ENCODE data around the gene B3GNT4.
A peak's percentile ranks its signal among the peaks of the same experiment; 100 is the strongest.

Gene B3GNT4

DNA sequence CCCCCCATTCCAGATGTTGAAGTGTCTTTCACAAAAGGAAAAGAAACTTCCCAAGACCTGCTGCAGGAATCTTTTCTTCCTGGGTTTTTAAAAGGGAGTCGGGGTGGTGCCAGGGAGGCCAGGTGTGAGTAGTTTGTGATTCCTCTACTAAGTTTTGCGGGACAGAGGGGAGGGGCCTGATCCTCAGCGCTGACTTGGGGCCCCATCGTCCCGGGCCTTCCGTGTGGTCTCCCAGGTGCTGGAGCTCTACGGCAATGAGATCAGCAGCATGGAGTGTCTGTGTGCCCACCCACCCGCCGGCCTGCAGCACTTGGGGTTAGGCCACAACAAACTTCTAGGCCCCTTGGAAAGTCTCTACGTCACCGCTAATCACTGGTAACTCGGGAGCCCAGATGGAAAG is 16.0 kb upstream of the B3GNT4 start:
- H3K9me3 ChIP-seq (ENCODE audit: control insufficient read depth in 2 of 2, low read length in 2 of 2), result no peaks in the 10 kb centered on the region
- no peaks in the 10 kb centered on the region for H3K36me3 ChIP-seq (ENCODE audit: control insufficient read depth in 2 of 2, insufficient read depth in 2 of 2, low read length in 2 of 2)
- H3K9ac ChIP-seq (ENCODE audit: low read depth in 1 of 2, low read length in 2 of 2), result no peak overlapping the region
- no peaks in the 10 kb centered on the region for H3K27me3 ChIP-seq (ENCODE audit: control insufficient read depth in 2 of 2, insufficient read depth in 2 of 2, low read length in 2 of 2)
- peaks cover 2 to 4% of the 10 kb centered on the region in 2 donors for H3K4me1 ChIP-seq (ENCODE audit: control insufficient read depth in 2 of 2, insufficient read depth in 2 of 2, low read length in 2 of 2)
- no peak overlapping the region for H3K27ac ChIP-seq (ENCODE audit: low read depth in 2 of 2, low read length in 2 of 2)
- H3K4me3 ChIP-seq (ENCODE audit: low read length in 2 of 2), result no peak overlapping the region

DNA sequence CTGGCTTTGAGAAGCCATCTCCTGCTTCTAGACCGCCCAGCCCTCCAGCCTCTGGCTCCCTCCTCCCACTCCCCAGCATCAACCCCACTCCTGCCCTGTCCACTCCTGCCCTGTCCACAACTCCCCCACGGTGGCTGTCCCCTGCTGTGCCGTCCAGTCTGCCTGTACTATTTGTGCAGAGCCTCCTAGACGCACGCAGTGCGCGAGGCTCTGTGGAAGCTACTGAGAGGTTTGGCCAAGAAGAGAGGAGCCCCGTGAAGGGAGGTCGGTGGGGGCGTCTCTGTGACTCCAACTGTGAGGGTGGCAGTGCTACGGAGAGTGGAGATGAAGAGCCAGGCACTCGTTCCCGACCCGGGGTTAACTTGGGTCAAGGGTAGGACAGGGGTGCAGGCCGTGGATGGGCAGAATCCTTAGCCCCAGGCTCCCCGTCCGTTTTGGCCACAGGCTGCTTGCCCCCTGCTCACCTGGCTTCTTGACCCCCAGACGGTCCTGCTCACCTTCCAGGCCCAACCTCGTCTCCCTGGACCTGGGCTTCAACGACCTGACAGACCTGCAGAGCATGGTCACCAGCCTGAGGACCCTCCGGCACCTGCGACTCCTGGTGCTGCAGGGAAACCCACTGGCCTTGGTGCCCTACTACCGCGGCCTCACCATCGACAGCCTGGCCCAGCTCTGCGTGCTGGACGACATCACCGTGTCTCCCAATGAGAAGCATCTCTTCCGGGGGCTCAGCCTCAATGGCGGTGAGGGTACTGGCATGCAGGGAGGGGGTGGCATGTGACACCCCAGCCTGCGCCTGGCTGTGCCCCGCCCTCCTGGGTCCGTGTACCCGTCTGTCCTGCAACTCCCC is 13.7 kb upstream of the B3GNT4 start:
- no peaks in the 10 kb centered on the region for H3K27me3 ChIP-seq (ENCODE audit: control insufficient read depth in 2 of 2, insufficient read depth in 2 of 2, low read length in 2 of 2)
- H3K36me3 ChIP-seq (ENCODE audit: control insufficient read depth in 2 of 2, insufficient read depth in 2 of 2, low read length in 2 of 2), result no peaks in the 10 kb centered on the region

DNA sequence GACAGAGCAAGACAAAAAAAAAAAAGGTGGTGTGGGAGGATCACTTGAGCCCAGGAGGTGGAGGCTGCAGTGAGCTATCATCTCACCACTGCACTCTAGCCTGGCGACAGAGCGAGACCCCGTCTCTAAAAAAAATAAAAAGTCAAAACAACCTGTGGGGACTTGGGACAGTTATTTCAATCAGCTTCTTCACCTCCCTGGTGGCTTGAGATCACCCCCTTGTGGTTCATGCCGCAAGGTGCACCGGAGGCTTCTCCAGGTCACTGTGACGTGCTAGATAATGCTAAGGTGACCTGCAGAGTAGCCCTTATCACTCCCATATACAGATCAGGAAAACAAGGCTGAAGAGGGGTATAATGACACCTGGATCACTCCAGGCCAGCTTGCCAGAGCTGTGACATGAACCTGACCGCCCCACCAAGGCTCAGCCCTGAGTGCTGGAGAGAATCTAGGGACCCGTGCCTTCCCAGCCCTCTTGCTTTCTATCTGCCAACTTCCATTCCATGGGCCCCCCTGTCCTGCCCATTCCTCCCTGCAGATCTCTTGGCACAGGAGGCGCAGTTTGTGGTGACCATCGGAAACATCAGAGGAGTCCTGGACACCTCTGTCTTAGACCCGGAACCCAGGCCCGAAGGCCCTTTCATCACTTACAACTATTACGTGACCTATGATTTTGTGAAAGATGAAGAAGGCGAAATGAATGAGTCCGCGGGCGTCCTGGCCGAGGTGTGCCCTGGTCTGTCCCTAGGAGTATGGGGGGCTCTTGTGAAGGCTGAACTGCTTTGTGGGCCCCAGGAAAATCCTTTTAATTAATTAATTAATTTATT is 12.5 kb upstream of the B3GNT4 start:
- Histone ChIP-seq H3K4me1 (ENCODE audit: control insufficient read depth in 2 of 2, insufficient read depth in 2 of 2, low read length in 2 of 2) (peaks cover 0 to 6% of the 10 kb centered on the region in 2 donors), H3K27me3 (ENCODE audit: control insufficient read depth in 2 of 2, insufficient read depth in 2 of 2, low read length in 2 of 2) (no peaks in the 10 kb centered on the region), H3K36me3 (ENCODE audit: control insufficient read depth in 2 of 2, insufficient read depth in 2 of 2, low read length in 2 of 2) (no peaks in the 10 kb centered on the region), H3K27ac (ENCODE audit: low read depth in 2 of 2, low read length in 2 of 2) (no peak overlapping the region), H3K9me3 (ENCODE audit: control insufficient read depth in 2 of 2, low read length in 2 of 2) (no peaks in the 10 kb centered on the region), H3K4me3 (ENCODE audit: low read length in 2 of 2) (no peak overlapping the region), H3K9ac (ENCODE audit: low read depth in 1 of 2, low read length in 2 of 2) (no peak overlapping the region)

More for the DNA sequence above, 13.7 kb upstream of the B3GNT4 start:
- Histone ChIP-seq H3K4me1 (ENCODE audit: control insufficient read depth in 2 of 2, insufficient read depth in 2 of 2, low read length in 2 of 2) (peaks cover 0 to 2% of the 10 kb centered on the region in 2 donors), H3K27ac (ENCODE audit: low read depth in 2 of 2, low read length in 2 of 2) (no peak overlapping the region), H3K9ac (ENCODE audit: low read depth in 1 of 2, low read length in 2 of 2) (no peak overlapping the region), H3K9me3 (ENCODE audit: control insufficient read depth in 2 of 2, low read length in 2 of 2) (no peaks in the 10 kb centered on the region), H3K4me3 (ENCODE audit: low read length in 2 of 2) (no peak overlapping the region)

- Histone ChIP-seq H3K4me3 (ENCODE audit: low read length in 2 of 2) (no peak overlapping the region), H3K9ac (ENCODE audit: low read depth in 1 of 2, low read length in 2 of 2) (no peak overlapping the region), H3K9me3 (ENCODE audit: control insufficient read depth in 2 of 2, low read length in 2 of 2) (no peaks in the 10 kb centered on the region), H3K27ac (ENCODE audit: low read depth in 2 of 2, low read length in 2 of 2) (no peak overlapping the region), H3K27me3 (ENCODE audit: control insufficient read depth in 2 of 2, insufficient read depth in 2 of 2, low read length in 2 of 2) (peaks cover 0 to 1% of the 10 kb centered on the region in 2 donors), H3K4me1 (ENCODE audit: control insufficient read depth in 2 of 2, insufficient read depth in 2 of 2, low read length in 2 of 2) (peaks cover 0 to 6% of the 10 kb centered on the region in 2 donors), H3K36me3 (ENCODE audit: control insufficient read depth in 2 of 2, insufficient read depth in 2 of 2, low read length in 2 of 2) (no peaks in the 10 kb centered on the region)
Measured at GRCh38 chr12:122192441-122192840, 11.1 kb upstream of the B3GNT4 start.

GRCh38 chr12:122194804-122195203 is 8.7 kb upstream of the B3GNT4 start:
- no peak overlapping the region for H3K9ac ChIP-seq (ENCODE audit: low read depth in 1 of 2, low read length in 2 of 2)
- peaks cover 4 to 6% of the 10 kb centered on the region in 2 donors for H3K27me3 ChIP-seq (ENCODE audit: control insufficient read depth in 2 of 2, insufficient read depth in 2 of 2, low read length in 2 of 2)
- no peak overlapping the region for H3K4me3 ChIP-seq (ENCODE audit: low read length in 2 of 2)
- H3K9me3 ChIP-seq (ENCODE audit: control insufficient read depth in 2 of 2, low read length in 2 of 2), result no peaks in the 10 kb centered on the region
- peaks cover 0 to 6% of the 10 kb centered on the region in 2 donors for H3K4me1 ChIP-seq (ENCODE audit: control insufficient read depth in 2 of 2, insufficient read depth in 2 of 2, low read length in 2 of 2)
- H3K27ac ChIP-seq (ENCODE audit: low read depth in 2 of 2, low read length in 2 of 2), result peak overlapping the region in 1 of 2 donors; percentile 52
- H3K36me3 ChIP-seq (ENCODE audit: control insufficient read depth in 2 of 2, insufficient read depth in 2 of 2, low read length in 2 of 2), result no peaks in the 10 kb centered on the region

DNA sequence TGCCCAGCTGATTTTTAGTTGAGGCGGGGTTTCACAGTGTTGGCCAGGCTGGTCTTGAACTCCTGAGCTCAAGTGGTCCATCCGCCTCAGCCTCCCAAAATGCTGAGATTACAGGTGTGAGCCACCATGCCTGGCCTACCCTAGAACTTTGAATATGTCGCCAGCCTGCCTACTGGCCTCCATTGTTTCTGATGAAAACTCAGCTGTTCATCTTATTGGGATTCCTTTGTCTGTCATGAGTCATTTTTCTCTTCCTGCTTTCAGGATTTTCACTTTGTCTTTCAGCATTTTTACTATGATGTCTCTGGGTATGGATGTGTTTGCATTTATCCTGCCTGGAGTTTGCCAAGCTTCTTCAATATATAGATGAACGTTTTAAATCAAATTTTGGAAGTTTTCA is 8.1 kb upstream of the B3GNT4 start:
- Histone ChIP-seq H3K9me3 (ENCODE audit: control insufficient read depth in 2 of 2, low read length in 2 of 2) (no peaks in the 10 kb centered on the region), H3K36me3 (ENCODE audit: control insufficient read depth in 2 of 2, insufficient read depth in 2 of 2, low read length in 2 of 2) (no peaks in the 10 kb centered on the region), H3K27ac (ENCODE audit: low read depth in 2 of 2, low read length in 2 of 2) (peak overlapping the region in 1 of 2 donors; percentile 52), H3K9ac (ENCODE audit: low read depth in 1 of 2, low read length in 2 of 2) (no peak overlapping the region), H3K4me1 (ENCODE audit: control insufficient read depth in 2 of 2, insufficient read depth in 2 of 2, low read length in 2 of 2) (peaks cover 0 to 7% of the 10 kb centered on the region in 2 donors), H3K27me3 (ENCODE audit: control insufficient read depth in 2 of 2, insufficient read depth in 2 of 2, low read length in 2 of 2) (peaks cover 8 to 9% of the 10 kb centered on the region in 2 donors), H3K4me3 (ENCODE audit: low read length in 2 of 2) (no peak overlapping the region)

DNA sequence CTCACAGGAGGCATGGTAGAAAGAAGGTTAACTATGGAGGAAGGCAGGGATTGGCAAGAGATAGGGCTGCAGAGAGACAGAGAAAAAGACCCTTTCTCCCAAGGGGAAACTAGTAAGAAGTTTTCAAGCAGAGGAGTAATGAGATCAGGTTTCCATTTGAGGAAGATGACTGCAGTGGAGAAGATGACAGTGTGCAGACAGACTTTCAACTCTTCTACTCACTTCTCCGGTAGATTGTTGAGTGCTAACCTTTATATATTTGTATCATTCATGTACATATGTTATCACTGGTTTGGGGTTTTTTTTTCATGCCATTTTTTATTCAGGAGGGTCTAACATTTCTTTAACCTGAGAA is 5.9 kb upstream of the B3GNT4 start:
- Histone ChIP-seq H3K4me3 (ENCODE audit: low read length in 2 of 2) (no peak overlapping the region), H3K27ac (ENCODE audit: low read depth in 2 of 2, low read length in 2 of 2) (no peak overlapping the region), H3K9me3 (ENCODE audit: control insufficient read depth in 2 of 2, low read length in 2 of 2) (no peaks in the 10 kb centered on the region), H3K27me3 (ENCODE audit: control insufficient read depth in 2 of 2, insufficient read depth in 2 of 2, low read length in 2 of 2) (peaks cover 16 to 19% of the 10 kb centered on the region in 2 donors), H3K4me1 (ENCODE audit: control insufficient read depth in 2 of 2, insufficient read depth in 2 of 2, low read length in 2 of 2) (peaks cover 0 to 14% of the 10 kb centered on the region in 2 donors), H3K9ac (ENCODE audit: low read depth in 1 of 2, low read length in 2 of 2) (no peak overlapping the region), H3K36me3 (ENCODE audit: control insufficient read depth in 2 of 2, insufficient read depth in 2 of 2, low read length in 2 of 2) (no peaks in the 10 kb centered on the region)

DNA sequence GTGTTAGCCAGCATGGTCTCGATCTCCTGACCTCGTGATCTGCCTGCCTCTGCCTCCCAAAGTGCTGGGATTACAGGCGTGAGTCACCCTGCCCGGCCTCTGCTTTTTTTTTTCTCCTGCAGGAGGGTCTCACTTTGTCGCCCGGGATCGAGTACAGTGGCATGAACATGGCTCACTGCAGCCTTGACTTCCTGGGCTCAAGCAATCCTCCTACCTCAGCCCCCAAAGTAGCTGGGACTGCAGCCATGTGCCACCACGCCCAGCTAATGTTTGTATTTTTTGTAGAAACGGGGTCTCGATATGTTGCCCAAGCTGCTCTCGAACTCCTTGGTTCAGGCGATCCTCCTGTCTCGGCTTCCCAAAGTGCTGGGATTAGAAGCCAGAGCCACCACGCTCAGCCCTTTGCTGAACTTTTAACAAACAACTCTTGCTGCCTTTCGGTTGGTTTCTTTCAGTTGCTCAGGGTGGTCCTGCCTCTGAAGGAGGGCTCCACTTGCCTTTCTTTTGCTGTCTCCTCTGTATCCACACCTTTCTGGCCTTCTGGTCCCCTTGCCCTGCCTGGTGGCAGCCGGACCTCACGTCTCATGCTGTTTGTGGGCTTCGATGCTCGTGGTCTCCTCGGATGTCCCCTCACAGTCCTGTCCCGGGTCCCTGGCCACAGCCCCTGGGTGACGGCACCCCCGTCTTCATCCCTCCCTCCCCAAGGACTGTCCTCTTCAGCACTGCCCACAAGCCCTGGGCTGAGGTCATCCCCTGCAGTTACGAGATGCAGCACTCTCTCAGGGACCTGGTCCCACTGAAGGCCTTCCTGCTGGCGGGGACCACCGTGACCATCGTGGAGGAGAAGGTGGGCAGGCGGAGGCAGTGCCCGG is 3.8 kb upstream of the B3GNT4 start:
- no peaks in the 10 kb centered on the region for H3K36me3 ChIP-seq (ENCODE audit: control insufficient read depth in 2 of 2, insufficient read depth in 2 of 2, low read length in 2 of 2)
- H3K4me1 ChIP-seq (ENCODE audit: control insufficient read depth in 2 of 2, insufficient read depth in 2 of 2, low read length in 2 of 2), result peaks cover 12 to 15% of the 10 kb centered on the region in 2 donors
- H3K9ac ChIP-seq (ENCODE audit: low read depth in 1 of 2, low read length in 2 of 2), result no peak overlapping the region
- no peaks in the 10 kb centered on the region for H3K9me3 ChIP-seq (ENCODE audit: control insufficient read depth in 2 of 2, low read length in 2 of 2)
- peaks cover 17 to 22% of the 10 kb centered on the region in 2 donors for H3K27me3 ChIP-seq (ENCODE audit: control insufficient read depth in 2 of 2, insufficient read depth in 2 of 2, low read length in 2 of 2)
- H3K27ac ChIP-seq (ENCODE audit: low read depth in 2 of 2, low read length in 2 of 2), result no peak overlapping the region
- no peak overlapping the region for H3K4me3 ChIP-seq (ENCODE audit: low read length in 2 of 2)

GRCh38 chr12:122200541-122201175 is 2.9 kb upstream of the B3GNT4 start:
- Histone ChIP-seq H3K27me3 (ENCODE audit: control insufficient read depth in 2 of 2, insufficient read depth in 2 of 2, low read length in 2 of 2) (peaks cover 23 to 31% of the 10 kb centered on the region in 2 donors), H3K9ac (ENCODE audit: low read depth in 1 of 2, low read length in 2 of 2) (no peak overlapping the region), H3K4me1 (ENCODE audit: control insufficient read depth in 2 of 2, insufficient read depth in 2 of 2, low read length in 2 of 2) (peaks cover 12 to 15% of the 10 kb centered on the region in 2 donors), H3K4me3 (ENCODE audit: low read length in 2 of 2) (no peak overlapping the region), H3K9me3 (ENCODE audit: control insufficient read depth in 2 of 2, low read length in 2 of 2) (no peaks in the 10 kb centered on the region), H3K36me3 (ENCODE audit: control insufficient read depth in 2 of 2, insufficient read depth in 2 of 2, low read length in 2 of 2) (no peaks in the 10 kb centered on the region), H3K27ac (ENCODE audit: low read depth in 2 of 2, low read length in 2 of 2) (no peak overlapping the region)

All from mucosa of rectum (tissue), 2 donors.